ENCODE data around the gene COL4A3.

Gene COL4A3

DNA sequence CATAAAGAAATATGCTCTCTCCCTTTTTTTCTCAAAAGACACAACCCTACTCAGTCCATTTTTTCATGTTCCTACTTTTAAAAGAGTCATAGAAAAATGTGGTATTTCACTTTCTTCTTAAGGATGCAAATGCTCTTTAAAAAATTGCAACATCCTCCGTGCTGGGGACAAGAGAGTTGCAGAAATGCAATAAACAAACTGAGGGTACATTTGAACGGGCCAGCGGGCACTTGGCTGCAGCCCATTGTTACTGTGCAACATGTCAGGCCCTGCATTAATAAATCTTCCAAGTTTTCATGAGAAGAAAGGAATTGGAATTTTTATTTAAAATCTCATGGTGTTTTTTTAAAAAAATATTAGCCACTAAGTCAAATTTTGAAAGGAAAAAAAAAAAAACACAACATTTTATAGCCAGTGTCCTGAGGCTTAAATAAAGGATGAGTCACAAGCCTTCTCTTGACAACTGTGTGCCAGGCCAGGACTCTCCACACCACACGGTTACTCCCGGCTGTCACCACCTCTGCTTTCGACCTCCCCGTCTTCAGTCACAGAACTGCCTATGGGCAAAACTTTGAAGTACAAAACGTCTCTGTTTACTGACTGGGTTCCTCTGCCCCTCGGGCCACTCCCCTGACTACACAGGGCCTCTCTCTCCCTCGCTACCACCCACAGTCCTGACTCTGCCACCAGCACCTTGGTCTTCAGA, 103.1 kb downstream of the COL4A3 start:
- no peak overlapping the region for H3K4me3 ChIP-seq (ENCODE audit: low read length in 2 of 2)
- peaks cover 0 to 3% of the 10 kb centered on the region in 2 donors for H3K4me1 ChIP-seq (ENCODE audit: control insufficient read depth in 2 of 2, insufficient read depth in 1 of 2, low read depth in 1 of 2, low read length in 2 of 2)
- H3K9me3 ChIP-seq (replicated peaks in 1 of 2; ENCODE audit: control insufficient read depth in 2 of 2, insufficient read depth in 1 of 2, low read depth in 1 of 2, low read length in 2 of 2): no peaks in the 10 kb centered on the region
- H3K79me1 ChIP-seq (ENCODE audit: low read depth, low read length): no peaks in the 10 kb centered on the region
- no peak overlapping the region for H3K27ac ChIP-seq (replicated peaks; ENCODE audit: low read length)
- H3K36me3 ChIP-seq (replicated peaks in 1 of 2; ENCODE audit: control insufficient read depth in 2 of 2, insufficient read depth in 2 of 2, low read length in 2 of 2): no peaks in the 10 kb centered on the region
- no peak overlapping the region for H4K91ac ChIP-seq (ENCODE audit: low read depth, low read length, poor library complexity)
- no peak overlapping the region for H3K14ac ChIP-seq (ENCODE audit: low read length)
- H3K4me2 ChIP-seq (ENCODE audit: insufficient read depth, low read length, poor library complexity, severe bottlenecking): no peak overlapping the region
- WGBS, 2 donors (ENCODE audit: extremely low coverage in 2 of 2, insufficient read length in 2 of 2, insufficient replicate concordance in 1 of 2): no CpG with 5 or more reads among the region's 10 CpGs
- H3K9ac ChIP-seq (ENCODE audit: low read depth, low read length, poor library complexity): no peak overlapping the region
- no peak overlapping the region for H2AK5ac ChIP-seq (ENCODE audit: low read depth, low read length)
- no peaks in the 10 kb centered on the region for H3K27me3 ChIP-seq (ENCODE audit: control insufficient read depth in 3 of 3, insufficient read depth in 3 of 3, low read depth in 1 of 3, low read length in 3 of 3)
- DNase-seq (ENCODE audit: low spot score): no peak
- peak overlapping the region; percentile 74 for H3K18ac ChIP-seq (ENCODE audit: low read length)
- no peak overlapping the region for H2BK120ac ChIP-seq (ENCODE audit: low read depth, low read length)
- H3K4ac ChIP-seq (ENCODE audit: low read length): no peak overlapping the region
- H2AFZ ChIP-seq (ENCODE audit: low read length): peak overlapping the region; percentile 29
- no peak overlapping the region for H2BK12ac ChIP-seq (ENCODE audit: low read length)
- no peak overlapping the region for H2BK5ac ChIP-seq (ENCODE audit: low read length)
- H2BK15ac ChIP-seq (ENCODE audit: low read length): no peak overlapping the region
- no peak overlapping the region for H3K23ac ChIP-seq (ENCODE audit: low read depth, low read length, poor library complexity)
- no peak overlapping the region for H4K8ac ChIP-seq (ENCODE audit: low read depth, low read length)

DNA sequence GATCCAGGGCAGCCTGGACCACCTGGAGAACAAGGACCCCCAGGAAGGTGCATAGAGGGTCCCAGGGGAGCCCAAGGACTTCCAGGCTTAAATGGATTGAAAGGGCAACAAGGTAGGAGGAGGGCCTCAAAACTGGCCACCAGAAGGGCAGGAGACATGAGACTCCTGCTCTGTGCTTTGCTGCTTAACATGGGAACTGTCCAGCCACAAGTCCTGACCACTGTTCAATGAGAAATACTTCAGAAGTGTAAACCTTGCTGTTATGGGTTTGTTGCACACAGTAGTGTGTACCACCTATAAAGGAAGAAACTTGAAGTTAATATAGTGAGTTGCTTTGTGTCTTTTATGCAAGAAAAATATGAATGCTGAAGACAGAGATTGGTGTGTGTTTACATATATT, 116.5 kb downstream of the COL4A3 start:
- no peak for DNase-seq (ENCODE audit: low spot score)
- H3K27me3 ChIP-seq (ENCODE audit: control insufficient read depth in 3 of 3, insufficient read depth in 3 of 3, low read depth in 1 of 3, low read length in 3 of 3): no peaks in the 10 kb centered on the region
- no peak overlapping the region for H2AK5ac ChIP-seq (ENCODE audit: low read depth, low read length)
- no peak overlapping the region for H3K9ac ChIP-seq (ENCODE audit: low read depth, low read length, poor library complexity)
- H3K23ac ChIP-seq (ENCODE audit: low read depth, low read length, poor library complexity): no peak overlapping the region
- H2BK12ac ChIP-seq (ENCODE audit: low read length): no peak overlapping the region
- H3K36me3 ChIP-seq (replicated peaks in 1 of 2; ENCODE audit: control insufficient read depth in 2 of 2, insufficient read depth in 2 of 2, low read length in 2 of 2): no peaks in the 10 kb centered on the region
- no peak overlapping the region for H2BK120ac ChIP-seq (ENCODE audit: low read depth, low read length)
- no peak overlapping the region for H4K8ac ChIP-seq (ENCODE audit: low read depth, low read length)
- no peaks in the 10 kb centered on the region for H3K9me3 ChIP-seq (replicated peaks in 1 of 2; ENCODE audit: control insufficient read depth in 2 of 2, insufficient read depth in 1 of 2, low read depth in 1 of 2, low read length in 2 of 2)
- H2AFZ ChIP-seq (ENCODE audit: low read length): no peak overlapping the region
- H3K18ac ChIP-seq (ENCODE audit: low read length): no peak overlapping the region
- H3K4ac ChIP-seq (ENCODE audit: low read length): no peak overlapping the region
- H4K91ac ChIP-seq (ENCODE audit: low read depth, low read length, poor library complexity): no peak overlapping the region
- H3K4me2 ChIP-seq (ENCODE audit: insufficient read depth, low read length, poor library complexity, severe bottlenecking): no peak overlapping the region
- no peaks in the 10 kb centered on the region for H3K79me1 ChIP-seq (ENCODE audit: low read depth, low read length)
- no peak overlapping the region for H3K27ac ChIP-seq (replicated peaks; ENCODE audit: low read length)
- H2BK15ac ChIP-seq (ENCODE audit: low read length): no peak overlapping the region
- H2BK5ac ChIP-seq (ENCODE audit: low read length): no peak overlapping the region
- H3K14ac ChIP-seq (ENCODE audit: low read length): no peak overlapping the region
- no peaks in the 10 kb centered on the region for H3K4me1 ChIP-seq (ENCODE audit: control insufficient read depth in 2 of 2, insufficient read depth in 1 of 2, low read depth in 1 of 2, low read length in 2 of 2)
- H3K4me3 ChIP-seq (ENCODE audit: low read length in 2 of 2): no peak overlapping the region

DNA sequence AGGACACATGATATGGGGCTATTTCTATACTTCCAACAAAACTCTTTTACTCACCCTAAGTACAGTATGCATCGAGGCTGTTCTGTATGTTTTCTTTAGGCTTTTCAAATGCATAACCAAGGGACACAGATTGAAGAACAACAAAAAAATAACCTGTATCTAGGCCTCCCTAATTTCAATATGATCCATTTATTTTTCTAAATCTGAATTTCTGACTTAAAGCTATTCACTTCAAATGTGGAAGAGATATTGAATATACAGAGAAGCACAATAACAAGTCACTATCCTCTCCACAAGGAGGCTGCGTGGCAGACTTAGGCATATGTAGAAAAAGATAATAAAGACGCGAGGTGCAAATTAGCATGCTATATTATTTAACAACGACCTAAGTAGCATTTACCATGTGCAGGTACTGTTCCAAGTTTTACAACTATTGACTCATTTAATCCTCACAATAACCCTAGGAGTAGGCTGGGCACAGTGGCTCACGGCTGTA, 121.4 kb downstream of the COL4A3 start:
- no peak overlapping the region for H2BK5ac ChIP-seq (ENCODE audit: low read length)
- H2BK12ac ChIP-seq (ENCODE audit: low read length): no peak overlapping the region
- no peak overlapping the region for H3K14ac ChIP-seq (ENCODE audit: low read length)
- no peak overlapping the region for H3K27ac ChIP-seq (replicated peaks; ENCODE audit: low read length)
- no peak overlapping the region for H3K4ac ChIP-seq (ENCODE audit: low read length)
- H2BK15ac ChIP-seq (ENCODE audit: low read length): no peak overlapping the region
- no peaks in the 10 kb centered on the region for H3K79me1 ChIP-seq (ENCODE audit: low read depth, low read length)
- H3K4me2 ChIP-seq (ENCODE audit: insufficient read depth, low read length, poor library complexity, severe bottlenecking): no peak overlapping the region
- H3K18ac ChIP-seq (ENCODE audit: low read length): no peak overlapping the region
- H3K4me3 ChIP-seq (ENCODE audit: low read length in 2 of 2): no peak overlapping the region
- H3K27me3 ChIP-seq (ENCODE audit: control insufficient read depth in 3 of 3, insufficient read depth in 3 of 3, low read depth in 1 of 3, low read length in 3 of 3): no peaks in the 10 kb centered on the region
- H2AFZ ChIP-seq (ENCODE audit: low read length): no peak overlapping the region
- no peak for DNase-seq (ENCODE audit: low spot score)
- no peak overlapping the region for H4K8ac ChIP-seq (ENCODE audit: low read depth, low read length)
- no peak overlapping the region for H3K23ac ChIP-seq (ENCODE audit: low read depth, low read length, poor library complexity)
- no peak overlapping the region for H2BK120ac ChIP-seq (ENCODE audit: low read depth, low read length)
- no CpG with 5 or more reads among the region's 6 CpGs for WGBS, 2 donors (ENCODE audit: extremely low coverage in 2 of 2, insufficient read length in 2 of 2, insufficient replicate concordance in 1 of 2)
- H3K9ac ChIP-seq (ENCODE audit: low read depth, low read length, poor library complexity): no peak overlapping the region
- no peaks in the 10 kb centered on the region for H3K36me3 ChIP-seq (replicated peaks in 1 of 2; ENCODE audit: control insufficient read depth in 2 of 2, insufficient read depth in 2 of 2, low read length in 2 of 2)
- no peaks in the 10 kb centered on the region for H3K9me3 ChIP-seq (replicated peaks in 1 of 2; ENCODE audit: control insufficient read depth in 2 of 2, insufficient read depth in 1 of 2, low read depth in 1 of 2, low read length in 2 of 2)
- H2AK5ac ChIP-seq (ENCODE audit: low read depth, low read length): no peak overlapping the region
- no peak overlapping the region for H4K91ac ChIP-seq (ENCODE audit: low read depth, low read length, poor library complexity)
- no peaks in the 10 kb centered on the region for H3K4me1 ChIP-seq (ENCODE audit: control insufficient read depth in 2 of 2, insufficient read depth in 1 of 2, low read depth in 1 of 2, low read length in 2 of 2)

DNA sequence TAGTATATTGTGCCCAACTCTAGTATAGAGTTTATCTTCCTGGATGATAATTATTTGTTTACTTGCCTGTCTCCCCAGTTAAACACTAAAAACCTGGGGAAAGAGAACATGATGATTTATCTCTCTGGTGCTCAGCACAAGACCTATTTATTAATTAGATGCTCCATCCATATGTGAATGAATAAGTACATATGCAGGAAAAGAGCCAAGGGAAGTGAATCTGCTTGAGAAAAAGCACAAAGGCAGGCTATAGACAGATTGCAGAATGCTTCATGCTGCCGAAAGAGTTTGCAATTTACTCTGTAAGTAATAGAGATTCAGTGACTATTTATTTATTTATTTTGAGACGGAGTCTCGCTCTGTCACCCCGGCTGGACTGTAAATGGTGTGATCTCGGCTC, 123.3 kb downstream of the COL4A3 start:
- no peak for DNase-seq (ENCODE audit: low spot score)
- H2AFZ ChIP-seq (ENCODE audit: low read length): no peak overlapping the region
- no peak overlapping the region for H2BK12ac ChIP-seq (ENCODE audit: low read length)
- H3K4me3 ChIP-seq (ENCODE audit: low read length in 2 of 2): no peak overlapping the region
- no peak overlapping the region for H2BK120ac ChIP-seq (ENCODE audit: low read depth, low read length)
- H3K9ac ChIP-seq (ENCODE audit: low read depth, low read length, poor library complexity): no peak overlapping the region
- H4K91ac ChIP-seq (ENCODE audit: low read depth, low read length, poor library complexity): no peak overlapping the region
- H3K79me1 ChIP-seq (ENCODE audit: low read depth, low read length): no peaks in the 10 kb centered on the region
- no peak overlapping the region for H2BK5ac ChIP-seq (ENCODE audit: low read length)
- no peak overlapping the region for H2AK5ac ChIP-seq (ENCODE audit: low read depth, low read length)
- no peak overlapping the region for H4K8ac ChIP-seq (ENCODE audit: low read depth, low read length)
- H3K4me1 ChIP-seq (ENCODE audit: control insufficient read depth in 2 of 2, insufficient read depth in 1 of 2, low read depth in 1 of 2, low read length in 2 of 2): no peaks in the 10 kb centered on the region
- H2BK15ac ChIP-seq (ENCODE audit: low read length): no peak overlapping the region
- no peaks in the 10 kb centered on the region for H3K36me3 ChIP-seq (replicated peaks in 1 of 2; ENCODE audit: control insufficient read depth in 2 of 2, insufficient read depth in 2 of 2, low read length in 2 of 2)
- no peak overlapping the region for H3K18ac ChIP-seq (ENCODE audit: low read length)
- no peaks in the 10 kb centered on the region for H3K9me3 ChIP-seq (replicated peaks in 1 of 2; ENCODE audit: control insufficient read depth in 2 of 2, insufficient read depth in 1 of 2, low read depth in 1 of 2, low read length in 2 of 2)
- no peak overlapping the region for H3K27ac ChIP-seq (replicated peaks; ENCODE audit: low read length)
- no peaks in the 10 kb centered on the region for H3K27me3 ChIP-seq (ENCODE audit: control insufficient read depth in 3 of 3, insufficient read depth in 3 of 3, low read depth in 1 of 3, low read length in 3 of 3)
- no CpG with 5 or more reads among the region's 5 CpGs for WGBS, 2 donors (ENCODE audit: extremely low coverage in 2 of 2, insufficient read length in 2 of 2, insufficient replicate concordance in 1 of 2)
- no peak overlapping the region for H3K14ac ChIP-seq (ENCODE audit: low read length)
- H3K23ac ChIP-seq (ENCODE audit: low read depth, low read length, poor library complexity): no peak overlapping the region
- H3K4ac ChIP-seq (ENCODE audit: low read length): no peak overlapping the region
- H3K4me2 ChIP-seq (ENCODE audit: insufficient read depth, low read length, poor library complexity, severe bottlenecking): no peak overlapping the region
